ENCODE measurements around the gene CCR6.

DNA sequence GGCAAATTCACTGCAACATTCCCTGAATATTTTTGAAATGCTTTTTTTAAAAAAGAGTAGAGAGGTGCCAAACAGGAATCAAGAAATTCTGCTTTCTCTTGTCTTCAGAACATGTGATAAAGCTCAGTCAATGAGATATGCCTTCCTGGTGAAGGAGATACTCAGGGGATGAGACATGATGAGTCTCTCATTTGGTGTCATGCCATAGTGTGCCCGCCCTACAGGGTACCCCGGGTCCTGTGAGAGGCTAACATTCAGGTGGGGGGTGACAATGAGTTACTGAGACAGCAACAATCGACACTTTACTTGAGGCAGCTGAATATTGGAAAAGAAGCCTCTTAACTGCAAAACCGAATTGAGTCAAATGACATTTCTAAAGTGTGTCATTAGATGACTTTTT lies 6.7 kb downstream of the CCR6 start:
- no peak for TF ChIP-seq POLR2A (IDR thresholded peaks at IDR 0.05)
- TF ChIP-seq, protein P1, sequence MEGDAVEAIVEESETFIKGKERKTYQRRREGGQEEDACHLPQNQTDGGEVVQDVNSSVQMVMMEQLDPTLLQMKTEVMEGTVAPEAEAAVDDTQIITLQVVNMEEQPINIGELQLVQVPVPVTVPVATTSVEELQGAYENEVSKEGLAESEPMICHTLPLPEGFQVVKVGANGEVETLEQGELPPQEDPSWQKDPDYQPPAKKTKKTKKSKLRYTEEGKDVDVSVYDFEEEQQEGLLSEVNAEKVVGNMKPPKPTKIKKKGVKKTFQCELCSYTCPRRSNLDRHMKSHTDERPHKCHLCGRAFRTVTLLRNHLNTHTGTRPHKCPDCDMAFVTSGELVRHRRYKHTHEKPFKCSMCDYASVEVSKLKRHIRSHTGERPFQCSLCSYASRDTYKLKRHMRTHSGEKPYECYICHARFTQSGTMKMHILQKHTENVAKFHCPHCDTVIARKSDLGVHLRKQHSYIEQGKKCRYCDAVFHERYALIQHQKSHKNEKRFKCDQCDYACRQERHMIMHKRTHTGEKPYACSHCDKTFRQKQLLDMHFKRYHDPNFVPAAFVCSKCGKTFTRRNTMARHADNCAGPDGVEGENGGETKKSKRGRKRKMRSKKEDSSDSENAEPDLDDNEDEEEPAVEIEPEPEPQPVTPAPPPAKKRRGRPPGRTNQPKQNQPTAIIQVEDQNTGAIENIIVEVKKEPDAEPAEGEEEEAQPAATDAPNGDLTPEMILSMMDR (IDR thresholded peaks at IDR 0.05): no peak
